ENCODE results near the gene COG5.

Gene COG5

GRCh38 chr7:107370816-107371215, 192.9 kb downstream of the COG5 start:
- DNase-seq = no peak
- Histone ChIP-seq H3K9me3 (no peaks in the 10 kb centered on the region), H3K4me1 (no peaks in the 10 kb centered on the region), H3K36me3 (no peaks in the 10 kb centered on the region), H3K4me3 (ENCODE audit: low read depth, low read length) (no peak overlapping the region), H3K27me3 (no peaks in the 10 kb centered on the region)
- TF ChIP-seq, protein P1, sequence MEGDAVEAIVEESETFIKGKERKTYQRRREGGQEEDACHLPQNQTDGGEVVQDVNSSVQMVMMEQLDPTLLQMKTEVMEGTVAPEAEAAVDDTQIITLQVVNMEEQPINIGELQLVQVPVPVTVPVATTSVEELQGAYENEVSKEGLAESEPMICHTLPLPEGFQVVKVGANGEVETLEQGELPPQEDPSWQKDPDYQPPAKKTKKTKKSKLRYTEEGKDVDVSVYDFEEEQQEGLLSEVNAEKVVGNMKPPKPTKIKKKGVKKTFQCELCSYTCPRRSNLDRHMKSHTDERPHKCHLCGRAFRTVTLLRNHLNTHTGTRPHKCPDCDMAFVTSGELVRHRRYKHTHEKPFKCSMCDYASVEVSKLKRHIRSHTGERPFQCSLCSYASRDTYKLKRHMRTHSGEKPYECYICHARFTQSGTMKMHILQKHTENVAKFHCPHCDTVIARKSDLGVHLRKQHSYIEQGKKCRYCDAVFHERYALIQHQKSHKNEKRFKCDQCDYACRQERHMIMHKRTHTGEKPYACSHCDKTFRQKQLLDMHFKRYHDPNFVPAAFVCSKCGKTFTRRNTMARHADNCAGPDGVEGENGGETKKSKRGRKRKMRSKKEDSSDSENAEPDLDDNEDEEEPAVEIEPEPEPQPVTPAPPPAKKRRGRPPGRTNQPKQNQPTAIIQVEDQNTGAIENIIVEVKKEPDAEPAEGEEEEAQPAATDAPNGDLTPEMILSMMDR (IDR thresholded peaks at IDR 0.05; ENCODE audit: low read depth, low read length) = no peak

DNA sequence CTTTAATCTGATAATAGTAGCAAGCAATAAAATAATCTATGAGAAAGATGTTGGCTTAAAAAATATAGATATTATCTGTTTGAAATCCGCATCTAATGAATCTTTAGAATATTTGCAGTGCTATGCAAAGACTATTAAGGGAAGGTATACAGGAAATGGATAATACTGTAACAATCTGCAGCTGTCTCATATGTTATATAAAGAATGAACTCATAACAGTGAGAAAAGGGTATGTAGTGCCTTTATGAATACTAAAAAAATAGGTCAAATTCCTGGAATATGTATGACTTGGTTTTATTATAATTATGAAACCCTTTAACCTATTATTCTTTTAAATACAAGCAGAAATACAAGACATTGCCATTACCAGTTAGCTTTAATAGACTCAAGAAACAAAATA, 198.9 kb downstream of the COG5 start:
- no peaks in the 10 kb centered on the region for H3K9me3 ChIP-seq
- DNase-seq = no peak
- H3K4me1 ChIP-seq = no peaks in the 10 kb centered on the region
- H3K4me3 ChIP-seq (ENCODE audit: low read depth, low read length) = no peak overlapping the region
- no peaks in the 10 kb centered on the region for H3K27me3 ChIP-seq
- 0 out of 2 replicates have a peak, but pooled peaks cover 2% of the 10 kb centered on the region for H3K36me3 ChIP-seq
- TF ChIP-seq, protein P1 (IDR thresholded peaks at IDR 0.05; ENCODE audit: low read depth, low read length) = no peak

DNA sequence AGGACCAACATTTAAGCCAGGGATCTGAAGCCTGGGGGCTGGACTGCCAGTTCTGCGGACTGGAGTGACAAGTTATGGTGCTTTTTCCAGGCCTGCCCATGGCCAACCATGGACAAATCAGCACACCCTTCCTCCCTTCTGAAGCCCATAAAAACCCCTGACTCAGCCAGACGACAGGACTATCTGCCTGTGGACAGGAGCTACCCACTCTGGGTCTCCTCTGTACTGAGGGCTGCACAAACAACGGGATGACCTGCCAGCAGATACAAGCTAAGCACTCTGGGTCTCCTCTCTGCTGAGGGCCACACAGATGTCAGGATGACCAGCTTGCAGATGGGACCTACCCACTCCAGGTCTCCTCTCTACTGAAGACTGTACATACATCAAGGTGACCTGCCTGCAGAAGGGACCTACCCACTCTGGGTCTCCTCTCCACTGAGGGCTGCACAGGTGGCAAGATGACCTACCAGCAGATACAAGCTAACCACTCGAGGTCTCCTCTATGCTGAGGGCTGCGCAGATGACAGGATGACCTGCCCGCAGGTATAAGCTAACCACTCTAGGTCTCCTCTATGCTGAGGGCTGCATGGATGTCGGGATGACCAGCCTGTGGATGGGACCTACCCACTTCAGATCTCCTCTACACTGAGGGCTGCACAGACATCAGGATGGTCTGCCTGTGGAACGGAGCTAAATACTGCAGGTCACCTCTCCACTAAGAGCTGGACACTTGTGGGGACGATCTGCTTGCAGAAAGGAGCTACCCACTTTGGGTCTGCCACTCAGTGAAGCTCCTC, 204.0 kb downstream of the COG5 start:
- no peak for DNase-seq
- TF ChIP-seq, protein P1 (IDR thresholded peaks at IDR 0.05; ENCODE audit: low read depth, low read length) = no peak
- no peak overlapping the region for H3K4me3 ChIP-seq (ENCODE audit: low read depth, low read length)
- H3K9me3 ChIP-seq = no peaks in the 10 kb centered on the region
- H3K27me3 ChIP-seq = no peaks in the 10 kb centered on the region
- 0 out of 2 replicates have a peak, but pooled peaks cover 2% of the 10 kb centered on the region for H3K36me3 ChIP-seq
- H3K4me1 ChIP-seq = no peaks in the 10 kb centered on the region

DNA sequence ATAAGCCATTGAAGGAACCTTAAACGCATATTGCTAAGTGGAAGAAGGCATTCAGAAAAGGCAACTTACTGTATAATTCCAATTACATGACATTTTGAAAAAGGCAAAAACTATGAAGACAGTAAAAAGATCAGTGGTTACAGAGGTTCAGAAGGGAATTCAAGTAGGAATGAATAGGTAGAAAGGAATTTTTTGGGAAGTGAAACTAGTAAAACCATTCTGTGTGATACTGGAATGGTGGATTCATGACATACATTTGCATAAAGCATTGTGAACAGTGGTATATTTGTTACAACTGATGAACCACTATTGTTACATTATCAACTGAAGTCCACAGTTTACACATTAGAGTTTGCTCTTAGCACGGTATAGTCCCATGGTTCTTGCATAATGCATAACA, 208.1 kb downstream of the COG5 start:
- TF ChIP-seq, protein P1 (IDR thresholded peaks at IDR 0.05; ENCODE audit: low read depth, low read length) = no peak
- H3K4me1 ChIP-seq = no peaks in the 10 kb centered on the region
- no peaks in the 10 kb centered on the region for H3K9me3 ChIP-seq
- no peak for DNase-seq
- H3K27me3 ChIP-seq = no peaks in the 10 kb centered on the region
- no peaks in the 10 kb centered on the region for H3K36me3 ChIP-seq
- no peak overlapping the region for H3K4me3 ChIP-seq (ENCODE audit: low read depth, low read length)

DNA sequence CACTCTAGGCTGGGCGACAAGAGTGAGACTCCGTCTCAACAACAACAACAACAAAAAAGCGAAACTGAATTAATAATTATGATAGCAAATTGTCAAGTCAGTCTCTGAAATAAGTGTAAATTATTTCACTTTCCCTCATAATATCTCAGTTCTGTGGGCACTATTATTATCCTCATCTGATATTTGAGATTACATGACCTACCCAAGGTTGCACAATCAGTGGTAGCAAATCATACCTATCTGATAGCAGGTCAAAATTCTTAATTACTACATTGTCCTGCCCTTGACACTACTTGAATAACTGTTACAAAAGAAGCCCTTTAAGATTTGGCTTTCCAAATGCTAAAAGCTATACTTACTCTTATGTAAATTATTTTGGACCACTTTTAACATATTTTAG, 209.1 kb downstream of the COG5 start:
- TF ChIP-seq, protein P1 (IDR thresholded peaks at IDR 0.05; ENCODE audit: low read depth, low read length) = no peak
- no peak for DNase-seq
- no peaks in the 10 kb centered on the region for H3K36me3 ChIP-seq
- no peaks in the 10 kb centered on the region for H3K9me3 ChIP-seq
- H3K27me3 ChIP-seq = no peaks in the 10 kb centered on the region
- no peak overlapping the region for H3K4me3 ChIP-seq (ENCODE audit: low read depth, low read length)
- H3K4me1 ChIP-seq = no peaks in the 10 kb centered on the region

- H3K4me3 ChIP-seq (ENCODE audit: low read depth, low read length) = no peak overlapping the region
- TF ChIP-seq, protein P1 (IDR thresholded peaks at IDR 0.05; ENCODE audit: low read depth, low read length) = no peak
These were observed 210.0 kb downstream of the COG5 start for GRCh38 chr7:107353701-107354100.

More at GRCh38 chr7:107353701-107354100, 210.0 kb downstream of the COG5 start:
- no peaks in the 10 kb centered on the region for H3K36me3 ChIP-seq
- no peaks in the 10 kb centered on the region for H3K27me3 ChIP-seq
- H3K9me3 ChIP-seq = no peaks in the 10 kb centered on the region
- no peak for DNase-seq
- no peaks in the 10 kb centered on the region for H3K4me1 ChIP-seq
